ENCODE measurements around the gene SLCO1B1.
A peak's percentile ranks its signal among the peaks of the same experiment; 100 is the strongest.

Gene SLCO1B1

DNA sequence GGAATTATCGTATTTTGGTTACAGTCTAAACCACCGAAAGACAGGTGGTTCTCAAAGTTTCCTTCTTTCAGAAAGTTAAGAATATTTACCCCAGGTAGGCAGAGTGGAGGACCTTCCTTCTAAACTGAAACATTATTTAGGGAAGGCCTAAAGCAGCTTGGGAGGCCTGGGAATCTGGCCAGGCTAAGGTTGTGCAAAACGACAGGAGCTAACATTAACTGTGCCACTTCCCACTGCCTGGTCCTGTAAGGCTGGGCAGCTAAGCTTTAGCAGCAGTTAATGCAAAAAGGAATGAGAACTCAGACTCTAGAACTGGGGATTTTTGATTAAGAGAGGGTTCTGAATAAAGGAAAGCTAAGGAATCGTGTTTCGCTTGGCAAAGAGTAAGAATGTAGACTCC lies 121.1 kb downstream of the SLCO1B1 start:
- H2BK15ac ChIP-seq (ENCODE audit: low read length) = no peak overlapping the region
- H3K4me2 ChIP-seq (ENCODE audit: insufficient read depth, low read length, poor library complexity, severe bottlenecking) = no peak overlapping the region
- H3K36me3 ChIP-seq (replicated peaks in 1 of 2; ENCODE audit: control insufficient read depth in 2 of 2, insufficient read depth in 2 of 2, low read length in 2 of 2) = no peaks in the 10 kb centered on the region
- no peak overlapping the region for H3K4me3 ChIP-seq (ENCODE audit: low read length in 2 of 2)
- no CpG with 5 or more reads among the region's 5 CpGs for WGBS, 2 donors (ENCODE audit: extremely low coverage in 2 of 2, insufficient read length in 2 of 2, insufficient replicate concordance in 1 of 2)
- H3K23ac ChIP-seq (ENCODE audit: low read depth, low read length, poor library complexity) = no peak overlapping the region
- no peaks in the 10 kb centered on the region for H3K27me3 ChIP-seq (ENCODE audit: control insufficient read depth in 3 of 3, insufficient read depth in 3 of 3, low read depth in 1 of 3, low read length in 3 of 3)
- H3K9me3 ChIP-seq (replicated peaks in 1 of 2; ENCODE audit: control insufficient read depth in 2 of 2, insufficient read depth in 1 of 2, low read depth in 1 of 2, low read length in 2 of 2) = no peaks in the 10 kb centered on the region
- no peak overlapping the region for H3K27ac ChIP-seq (replicated peaks; ENCODE audit: low read length)
- no peak overlapping the region for H2AFZ ChIP-seq (ENCODE audit: low read length)
- no peak overlapping the region for H4K91ac ChIP-seq (ENCODE audit: low read depth, low read length, poor library complexity)
- no peak overlapping the region for H2BK120ac ChIP-seq (ENCODE audit: low read depth, low read length)
- no peak overlapping the region for H3K14ac ChIP-seq (ENCODE audit: low read length)
- H2BK5ac ChIP-seq (ENCODE audit: low read length) = no peak overlapping the region
- H3K18ac ChIP-seq (ENCODE audit: low read length) = peak overlapping the region; percentile 65
- no peak overlapping the region for H3K4ac ChIP-seq (ENCODE audit: low read length)
- no peak overlapping the region for H2BK12ac ChIP-seq (ENCODE audit: low read length)
- no peak for DNase-seq (ENCODE audit: low spot score)
- no peak overlapping the region for H2AK5ac ChIP-seq (ENCODE audit: low read depth, low read length)
- peaks cover 0 to 1% of the 10 kb centered on the region in 2 donors for H3K4me1 ChIP-seq (ENCODE audit: control insufficient read depth in 2 of 2, insufficient read depth in 1 of 2, low read depth in 1 of 2, low read length in 2 of 2)
- H3K79me1 ChIP-seq (ENCODE audit: low read depth, low read length) = no peaks in the 10 kb centered on the region
- H3K9ac ChIP-seq (ENCODE audit: low read depth, low read length, poor library complexity) = no peak overlapping the region
- H4K8ac ChIP-seq (ENCODE audit: low read depth, low read length) = no peak overlapping the region

DNA sequence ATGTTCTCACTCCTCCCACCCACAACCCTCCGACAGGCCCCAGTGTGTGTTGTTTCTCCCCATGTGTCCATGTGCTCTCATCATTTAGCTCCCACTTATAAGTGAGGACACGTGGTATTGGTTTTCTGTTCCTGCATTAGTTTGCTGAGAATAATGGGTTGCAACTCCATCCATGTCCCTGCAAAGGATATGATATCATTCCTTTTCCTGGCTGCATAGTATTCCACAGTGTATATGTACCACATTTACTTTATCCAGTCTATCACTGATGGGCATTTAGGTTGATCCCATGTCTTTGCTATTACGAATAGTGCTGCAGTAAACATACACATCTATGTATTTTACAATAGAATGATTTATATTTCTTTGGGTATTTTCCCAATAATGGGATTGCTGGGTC lies 126.2 kb downstream of the SLCO1B1 start:
- Histone ChIP-seq H3K14ac (ENCODE audit: low read length) (no peak overlapping the region), H3K4me2 (ENCODE audit: insufficient read depth, low read length, poor library complexity, severe bottlenecking) (no peak overlapping the region), H2BK5ac (ENCODE audit: low read length) (no peak overlapping the region), H3K9ac (ENCODE audit: low read depth, low read length, poor library complexity) (no peak overlapping the region), H3K27me3 (ENCODE audit: control insufficient read depth in 3 of 3, insufficient read depth in 3 of 3, low read depth in 1 of 3, low read length in 3 of 3) (no peaks in the 10 kb centered on the region), H3K36me3 (replicated peaks in 1 of 2; ENCODE audit: control insufficient read depth in 2 of 2, insufficient read depth in 2 of 2, low read length in 2 of 2) (no peaks in the 10 kb centered on the region), H3K79me1 (ENCODE audit: low read depth, low read length) (no peaks in the 10 kb centered on the region), H2BK120ac (ENCODE audit: low read depth, low read length) (no peak overlapping the region), H3K18ac (ENCODE audit: low read length) (no peak overlapping the region), H3K4me1 (ENCODE audit: control insufficient read depth in 2 of 2, insufficient read depth in 1 of 2, low read depth in 1 of 2, low read length in 2 of 2) (peaks cover 0 to under 1% of the 10 kb centered on the region in 2 donors), H3K27ac (replicated peaks; ENCODE audit: low read length) (no peak overlapping the region), H3K23ac (ENCODE audit: low read depth, low read length, poor library complexity) (no peak overlapping the region), H4K91ac (ENCODE audit: low read depth, low read length, poor library complexity) (no peak overlapping the region), H3K4ac (ENCODE audit: low read length) (no peak overlapping the region), H2AK5ac (ENCODE audit: low read depth, low read length) (no peak overlapping the region), H2BK12ac (ENCODE audit: low read length) (no peak overlapping the region), H3K4me3 (ENCODE audit: low read length in 2 of 2) (no peak overlapping the region), H2BK15ac (ENCODE audit: low read length) (no peak overlapping the region), H4K8ac (ENCODE audit: low read depth, low read length) (no peak overlapping the region), H2AFZ (ENCODE audit: low read length) (no peak overlapping the region), H3K9me3 (replicated peaks in 1 of 2; ENCODE audit: control insufficient read depth in 2 of 2, insufficient read depth in 1 of 2, low read depth in 1 of 2, low read length in 2 of 2) (no peaks in the 10 kb centered on the region)
- WGBS, 2 donors (ENCODE audit: extremely low coverage in 2 of 2, insufficient read length in 2 of 2, insufficient replicate concordance in 1 of 2) = no CpG with 5 or more reads among the region's 3 CpGs
- DNase-seq (ENCODE audit: low spot score) = no peak

DNA sequence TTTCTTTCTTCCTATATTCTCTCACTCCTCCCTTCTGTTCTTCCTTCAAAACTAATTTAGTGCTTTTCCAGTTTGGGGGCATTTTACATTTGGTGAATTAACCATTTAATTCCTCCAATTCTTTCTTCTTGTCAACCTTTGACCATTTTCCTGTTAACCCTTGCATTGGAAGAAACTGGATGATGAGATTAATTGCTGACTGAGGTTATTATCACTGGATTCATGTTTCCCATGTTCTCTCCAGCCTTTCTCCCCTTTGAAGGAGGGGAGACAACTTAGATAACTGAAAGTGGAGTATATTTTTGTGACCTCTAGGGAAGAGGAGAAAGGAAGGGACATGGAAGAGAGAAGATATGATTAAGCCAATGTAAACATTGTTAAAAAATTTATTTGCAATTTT lies 133.2 kb downstream of the SLCO1B1 start:
- no peak overlapping the region for H4K91ac ChIP-seq (ENCODE audit: low read depth, low read length, poor library complexity)
- no peak overlapping the region for H2AFZ ChIP-seq (ENCODE audit: low read length)
- DNase-seq (ENCODE audit: low spot score) = no peak
- no peak overlapping the region for H3K4me2 ChIP-seq (ENCODE audit: insufficient read depth, low read length, poor library complexity, severe bottlenecking)
- no peak overlapping the region for H2BK120ac ChIP-seq (ENCODE audit: low read depth, low read length)
- no peaks in the 10 kb centered on the region for H3K9me3 ChIP-seq (replicated peaks in 1 of 2; ENCODE audit: control insufficient read depth in 2 of 2, insufficient read depth in 1 of 2, low read depth in 1 of 2, low read length in 2 of 2)
- H3K27ac ChIP-seq (replicated peaks; ENCODE audit: low read length) = no peak overlapping the region
- no peak overlapping the region for H3K23ac ChIP-seq (ENCODE audit: low read depth, low read length, poor library complexity)
- no peaks in the 10 kb centered on the region for H3K79me1 ChIP-seq (ENCODE audit: low read depth, low read length)
- H3K4ac ChIP-seq (ENCODE audit: low read length) = no peak overlapping the region
- H3K4me3 ChIP-seq (ENCODE audit: low read length in 2 of 2) = no peak overlapping the region
- no peak overlapping the region for H4K8ac ChIP-seq (ENCODE audit: low read depth, low read length)
- H3K36me3 ChIP-seq (replicated peaks in 1 of 2; ENCODE audit: control insufficient read depth in 2 of 2, insufficient read depth in 2 of 2, low read length in 2 of 2) = no peaks in the 10 kb centered on the region
- no peak overlapping the region for H2AK5ac ChIP-seq (ENCODE audit: low read depth, low read length)
- H2BK12ac ChIP-seq (ENCODE audit: low read length) = no peak overlapping the region
- no peak overlapping the region for H2BK5ac ChIP-seq (ENCODE audit: low read length)
- H3K9ac ChIP-seq (ENCODE audit: low read depth, low read length, poor library complexity) = no peak overlapping the region
- H2BK15ac ChIP-seq (ENCODE audit: low read length) = no peak overlapping the region
- no peak overlapping the region for H3K18ac ChIP-seq (ENCODE audit: low read length)
- H3K4me1 ChIP-seq (ENCODE audit: control insufficient read depth in 2 of 2, insufficient read depth in 1 of 2, low read depth in 1 of 2, low read length in 2 of 2) = no peaks in the 10 kb centered on the region
- no peak overlapping the region for H3K14ac ChIP-seq (ENCODE audit: low read length)
- H3K27me3 ChIP-seq (ENCODE audit: control insufficient read depth in 3 of 3, insufficient read depth in 3 of 3, low read depth in 1 of 3, low read length in 3 of 3) = no peaks in the 10 kb centered on the region

DNA sequence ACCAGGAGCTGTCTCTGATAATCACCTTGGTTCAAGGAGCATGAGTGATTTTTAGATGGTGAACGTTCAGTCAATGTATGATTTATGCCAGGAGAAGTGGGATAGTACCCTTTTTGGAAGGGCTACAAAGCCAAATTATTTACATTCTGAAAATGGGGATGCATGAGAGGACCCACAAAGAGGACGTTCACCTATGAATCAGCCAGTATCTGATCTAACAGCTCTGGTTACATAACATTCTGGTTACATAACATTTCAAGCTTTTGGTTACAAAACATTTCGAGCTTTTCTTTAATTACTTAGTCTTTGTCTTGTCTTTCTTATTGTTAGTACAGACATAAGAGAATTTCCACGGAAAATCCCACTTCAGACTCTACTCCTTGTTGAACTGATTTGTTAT lies 134.9 kb downstream of the SLCO1B1 start:
- Histone ChIP-seq H3K27me3 (ENCODE audit: control insufficient read depth in 3 of 3, insufficient read depth in 3 of 3, low read depth in 1 of 3, low read length in 3 of 3) (no peaks in the 10 kb centered on the region), H3K36me3 (replicated peaks in 1 of 2; ENCODE audit: control insufficient read depth in 2 of 2, insufficient read depth in 2 of 2, low read length in 2 of 2) (no peaks in the 10 kb centered on the region), H3K9me3 (replicated peaks in 1 of 2; ENCODE audit: control insufficient read depth in 2 of 2, insufficient read depth in 1 of 2, low read depth in 1 of 2, low read length in 2 of 2) (no peaks in the 10 kb centered on the region), H3K18ac (ENCODE audit: low read length) (no peak overlapping the region), H3K4me2 (ENCODE audit: insufficient read depth, low read length, poor library complexity, severe bottlenecking) (no peak overlapping the region), H2BK15ac (ENCODE audit: low read length) (no peak overlapping the region), H2BK120ac (ENCODE audit: low read depth, low read length) (no peak overlapping the region), H3K14ac (ENCODE audit: low read length) (no peak overlapping the region), H3K9ac (ENCODE audit: low read depth, low read length, poor library complexity) (no peak overlapping the region), H3K27ac (replicated peaks; ENCODE audit: low read length) (no peak overlapping the region), H3K79me1 (ENCODE audit: low read depth, low read length) (no peaks in the 10 kb centered on the region), H3K23ac (ENCODE audit: low read depth, low read length, poor library complexity) (no peak overlapping the region), H2BK12ac (ENCODE audit: low read length) (no peak overlapping the region), H3K4me1 (ENCODE audit: control insufficient read depth in 2 of 2, insufficient read depth in 1 of 2, low read depth in 1 of 2, low read length in 2 of 2) (no peaks in the 10 kb centered on the region), H4K91ac (ENCODE audit: low read depth, low read length, poor library complexity) (no peak overlapping the region), H2AFZ (ENCODE audit: low read length) (no peak overlapping the region), H3K4me3 (ENCODE audit: low read length in 2 of 2) (no peak overlapping the region), H3K4ac (ENCODE audit: low read length) (no peak overlapping the region), H2AK5ac (ENCODE audit: low read depth, low read length) (no peak overlapping the region), H4K8ac (ENCODE audit: low read depth, low read length) (no peak overlapping the region), H2BK5ac (ENCODE audit: low read length) (no peak overlapping the region)
- no CpG with 5 or more reads among the region's 4 CpGs for WGBS, 2 donors (ENCODE audit: extremely low coverage in 2 of 2, insufficient read length in 2 of 2, insufficient replicate concordance in 1 of 2)
- DNase-seq (ENCODE audit: low spot score) = no peak
